H1 (cell line): ENCODE data around the gene SRCIN1. TPM values are rescaled to one million over a fixed set of nuclear protein-coding genes. Genes with fewer than 3 reads are reported as not detected.

Source experiments
- CTCF ChIA-PET: fragments of 300-600 bp; sonication (Branson Sonifier 250); formaldehyde crosslinking; loops from one replicate; lab custom pipeline; 2021; ENCODE audit not compliant: partially characterized antibody; lab: Charles Lee
- POLR2A ChIA-PET: fragments of 300-600 bp; sonication (Branson Sonifier 250); formaldehyde crosslinking; loops from one replicate; lab custom pipeline; 2021; ENCODE audit warnings: inconsistent platforms; ENCODE audit not compliant: partially characterized antibody; lab: Charles Lee
- DNase-seq, 2 experiments: peaks; one replicate each; pipeline versions ENCODE4 v3.0.0 to v3.0.0-alpha.2; 2010 to 2022; ENCODE audit warnings: low spot score in 2 of 2, low read depth in 1 of 2, mixed read lengths in 1 of 2
- FAIRE-seq: peaks from 2 replicates; lab custom pipeline; 2011; peaks lifted over from hg19 to GRCh38; lab: Jason Lieb, UNC
- H2AFZ ChIP-seq: 2 replicates; pipeline ENCODE4 v1.8.1; 2012; ENCODE audit warnings: low read length, inconsistent platforms
- H2AK5ac ChIP-seq: 2 replicates; pipeline ENCODE4 v1.6.1; 2013; ENCODE audit warnings: low read depth, low read length
- H2BK120ac ChIP-seq: replicated peaks from 2 replicates; pipeline ENCODE3; 2013; ENCODE audit warnings: low read depth, low read length, inconsistent platforms
- H2BK12ac ChIP-seq: 2 replicates; pipeline ENCODE4 v1.6.1; 2013; ENCODE audit warnings: low read depth, low read length
- H2BK15ac ChIP-seq: 2 replicates; pipeline ENCODE4 v1.6.1; 2013; ENCODE audit warnings: low read length
- H2BK20ac ChIP-seq: 2 replicates; pipeline ENCODE4 v1.6.1; 2013; ENCODE audit warnings: low read length
- H2BK5ac ChIP-seq: 2 replicates; pipeline ENCODE4 v1.6.1; 2013; ENCODE audit warnings: low read depth, low read length
- H3K14ac ChIP-seq: 2 replicates; pipeline ENCODE4 v1.6.1; 2013; ENCODE audit warnings: inconsistent platforms; ENCODE audit not compliant: insufficient read length
- H3K18ac ChIP-seq: 2 replicates; pipeline ENCODE4 v1.6.1; 2013; ENCODE audit warnings: low read length; ENCODE audit errors: extremely low read depth
- H3K23ac ChIP-seq: 2 replicates; pipeline ENCODE4 v1.6.1; 2013; ENCODE audit warnings: inconsistent platforms; ENCODE audit not compliant: insufficient read length
- H3K23me2 ChIP-seq: 2 replicates; pipeline ENCODE4 v1.6.1; 2013; ENCODE audit warnings: low read depth, low read length
- H3K27ac ChIP-seq: 2 replicates; pipeline ENCODE4 v1.6.1; 2011; ENCODE audit warnings: low read depth, low read length, inconsistent platforms
- H3K27me3 ChIP-seq, 4 experiments: replicated peaks in 1 of 4; 1 replicate in 1 of 4; 2 replicates in 3 of 4; pipeline versions ENCODE4 v1.6.1 to v1.8.1; 2011 to 2013; ENCODE audit warnings: low read length in 3 of 4, mild to moderate bottlenecking in 3 of 4, inconsistent platforms in 2 of 4, mixed read lengths in 2 of 4, moderate library complexity in 1 of 4; ENCODE audit not compliant: control insufficient read depth in 3 of 4, insufficient read depth in 3 of 4; ENCODE audit errors: extremely low read depth in 1 of 4
- H3K36me3 ChIP-seq, 4 experiments: 2 replicates each; pipeline versions ENCODE4 v1.6.1 to v1.8.1; 2011 to 2013; ENCODE audit warnings: mild to moderate bottlenecking in 4 of 4, low read length in 3 of 4, moderate library complexity in 2 of 4, control low read depth in 1 of 4, inconsistent platforms in 1 of 4; ENCODE audit not compliant: insufficient read depth in 4 of 4, control insufficient read depth in 2 of 4
- H3K4ac ChIP-seq: replicated peaks from 2 replicates; pipeline ENCODE3; 2013; ENCODE audit warnings: low read length, low read depth, mixed read lengths, inconsistent platforms; ENCODE audit not compliant: insufficient read length
- H3K4me1 ChIP-seq, 4 experiments: replicated peaks in 1 of 4; 1 replicate in 1 of 4; 2 replicates in 3 of 4; pipeline versions ENCODE4 v1.6.1 to v1.8.1; 2011 to 2013; ENCODE audit warnings: low read length in 3 of 4, inconsistent platforms in 2 of 4, mixed read lengths in 1 of 4; ENCODE audit not compliant: insufficient read depth in 4 of 4, control insufficient read depth in 3 of 4
- H3K4me2 ChIP-seq, 2 experiments: 2 replicates each; pipeline versions ENCODE4 v1.6.1 to v1.8.1; 2011 to 2013; ENCODE audit warnings: low read depth in 2 of 2, low read length in 2 of 2, control low read depth in 1 of 2, inconsistent platforms in 1 of 2, mild to moderate bottlenecking in 1 of 2; ENCODE audit not compliant: insufficient read depth in 1 of 2
- H3K4me3 ChIP-seq, 4 experiments: fragments of 200-600, 300-600 bp in 1 of 4; sonication (generic), shearing (Covaris generic), sonication (Bioruptor Twin) in 1 of 4; 2 replicates each; pipeline versions ENCODE4 v1.5.1 to v1.8.1; 2011 to 2016; ENCODE audit warnings: low read length in 4 of 4, low read depth in 3 of 4, control low read depth in 2 of 4, inconsistent platforms in 2 of 4, mild to moderate bottlenecking in 2 of 4, mixed read lengths in 1 of 4, moderate library complexity in 1 of 4; ENCODE audit not compliant: insufficient read depth in 2 of 4; ENCODE audit errors: extremely low read depth in 1 of 4
- H3K56ac ChIP-seq: replicated peaks from 2 replicates; pipeline ENCODE3; 2013; ENCODE audit warnings: low read depth, mild to moderate bottlenecking, mixed read lengths, low read length, inconsistent platforms; ENCODE audit not compliant: insufficient read length
- H3K79me1 ChIP-seq: 2 replicates; pipeline ENCODE4 v1.6.1; 2013; ENCODE audit warnings: low read depth, low read length, control low read depth
- H3K79me2 ChIP-seq, 2 experiments: 2 replicates each; pipeline versions ENCODE4 v1.6.1 to v1.8.1; 2012 to 2013; ENCODE audit warnings: low read length in 2 of 2, mild to moderate bottlenecking in 2 of 2, inconsistent platforms in 1 of 2; ENCODE audit not compliant: insufficient read depth in 2 of 2, control insufficient read depth in 1 of 2
- H3K9ac ChIP-seq, 4 experiments: replicated peaks in 1 of 4; 1 replicate in 1 of 4; 2 replicates in 3 of 4; pipeline versions ENCODE4 v1.6.1 to v1.8.1; 2011 to 2013; ENCODE audit warnings: low read depth in 3 of 4, low read length in 3 of 4, control low read depth in 2 of 4, mild to moderate bottlenecking in 2 of 4, moderate library complexity in 2 of 4, inconsistent platforms in 1 of 4; ENCODE audit errors: extremely low read depth in 1 of 4
- H3K9me3 ChIP-seq, 2 experiments: 2 replicates each; pipeline versions ENCODE4 v1.6.1 to v1.8.1; 2012 to 2013; ENCODE audit warnings: mild to moderate bottlenecking in 2 of 2, moderate library complexity in 2 of 2, control low read depth in 1 of 2, inconsistent platforms in 1 of 2, low read depth in 1 of 2, low read length in 1 of 2, mixed read lengths in 1 of 2; ENCODE audit not compliant: insufficient read depth in 2 of 2
- H4K20me1 ChIP-seq, 2 experiments: replicated peaks in 1 of 2; 2 replicates each; pipeline versions ENCODE3 to v1.8.1; 2011 to 2013; ENCODE audit warnings: inconsistent platforms in 2 of 2, low read length in 2 of 2, mild to moderate bottlenecking in 1 of 2; ENCODE audit not compliant: insufficient read depth in 2 of 2, control insufficient read depth in 1 of 2
- H4K5ac ChIP-seq: 2 replicates; pipeline ENCODE4 v1.6.1; 2013; ENCODE audit warnings: low read length, low read depth, mixed read lengths, inconsistent platforms; ENCODE audit not compliant: insufficient read length
- H4K8ac ChIP-seq: 2 replicates; pipeline ENCODE4 v1.8.0; 2013; ENCODE audit warnings: mild to moderate bottlenecking, moderate library complexity, low read length, inconsistent platforms; ENCODE audit not compliant: insufficient read depth; ENCODE audit errors: extremely low read depth
- H4K91ac ChIP-seq: replicated peaks from 2 replicates; pipeline ENCODE3; 2013; ENCODE audit warnings: low read length, mixed read lengths, inconsistent platforms; ENCODE audit not compliant: insufficient read length
- BRCA1 ChIP-seq: IDR thresholded peaks from 2 replicates; pipeline ENCODE4 v1.6.1; 2012; ENCODE audit warnings: low read depth, low read length, improper control_type of control experiment
- CTBP2 ChIP-seq: IDR thresholded peaks from 2 replicates; pipeline ENCODE4 v1.7.0; 2011; ENCODE audit warnings: borderline replicate concordance, mild to moderate bottlenecking, moderate library complexity, mixed read lengths, low read length; ENCODE audit not compliant: insufficient read depth, insufficient read length
- FOSL1 ChIP-seq: IDR thresholded peaks from 2 replicates; pipeline ENCODE4 v1.6.1; 2011; ENCODE audit warnings: mild to moderate bottlenecking, low read depth, low read length, moderate library complexity; ENCODE audit not compliant: insufficient read depth
- JUN ChIP-seq: IDR thresholded peaks from 2 replicates; pipeline ENCODE4 v1.6.1; 2011; ENCODE audit warnings: low read depth, mild to moderate bottlenecking, improper control_type of control experiment, low read length
- NANOG ChIP-seq: IDR thresholded peaks from 2 replicates; pipeline ENCODE4 v1.6.1; 2011; ENCODE audit warnings: low read length, low read depth, mild to moderate bottlenecking, inconsistent platforms; ENCODE audit not compliant: insufficient read depth, poor library complexity, severe bottlenecking
- NRF1 ChIP-seq: IDR thresholded peaks from 2 replicates; pipeline ENCODE4 v1.6.1; 2011; ENCODE audit warnings: mild to moderate bottlenecking, low read depth, low read length, improper control_type of control experiment
- RNF2 ChIP-seq: fragments of 200-900, 300-1000 bp; sonication (generic); IDR thresholded peaks from 2 replicates; pipeline ENCODE4 v1.7.1; 2016; ENCODE audit warnings: borderline replicate concordance, low read depth, mild to moderate bottlenecking, antibody characterized with exemption, low read length; ENCODE audit not compliant: poor library complexity, severe bottlenecking; ENCODE audit errors: missing control alignments
- SIRT6 ChIP-seq: IDR thresholded peaks from one replicate; pipeline ENCODE4 v1.7.1; 2012; ENCODE audit warnings: low read length, inconsistent platforms
- SP1 ChIP-seq: IDR thresholded peaks from 2 replicates; pipeline ENCODE4 v1.6.1; 2011; ENCODE audit warnings: low read depth, low read length
- SP2 ChIP-seq: IDR thresholded peaks from 2 replicates; pipeline ENCODE4 v1.6.1; 2012; ENCODE audit warnings: mild to moderate bottlenecking, low read length, inconsistent platforms
- SP4 ChIP-seq: IDR thresholded peaks from 2 replicates; pipeline ENCODE4 v1.6.1; 2012; ENCODE audit warnings: low read length, inconsistent platforms
- SRF ChIP-seq: IDR thresholded peaks from 2 replicates; pipeline ENCODE4 v1.6.1; 2011; ENCODE audit warnings: mild to moderate bottlenecking, low read depth, low read length, moderate library complexity
- TCF12 ChIP-seq: IDR thresholded peaks from 2 replicates; pipeline ENCODE4 v1.6.1; 2011; ENCODE audit warnings: low read depth, mild to moderate bottlenecking, low read length
- WGBS, 2 experiments: shearing (Covaris generic) in 1 of 2; methylation state at CpG; one replicate each; pipeline versions ENCODE4 v1.1.6 to v1.1.7; 2013 to 2015; ENCODE audit warnings: low lambda C conversion rate in 2 of 2, mixed read lengths in 2 of 2, inconsistent platforms in 1 of 2, low coverage in 1 of 2, missing lambda C conversion rate in 1 of 2; ENCODE audit not compliant: insufficient replicate concordance in 2 of 2, insufficient coverage in 1 of 2, insufficient read length in 1 of 2; ENCODE audit errors: extremely low coverage in 1 of 2, missing lambda C conversion rate in 1 of 2; 5-methylcytosine and 5-hydroxymethylcytosine counted together
- polyA plus RNA-seq, 7 experiments: library from polyadenylated mRNA; depleted of rRNA in 3 of 7; stranded (reverse) in 5 of 7; unstranded in 2 of 7; fragments of >200 nt in 5 of 7; fragments of 200-250 nt in 2 of 7; gene quantifications; 1 replicate in 5 of 7; 2 replicates in 1 of 7; 4 replicates in 1 of 7; pipeline versions ENCODE4 v1.2.1 to v1.2.3, GENCODE V29; 2011 to 2013; ENCODE audit warnings: missing spikeins in 2 of 7, mixed read lengths in 2 of 7
- total RNA-seq: library from RNA; stranded (reverse); fragmentation: NEBNext Ultra II Directional; extraction: Animal tissue kit (Norgen Biotek cat#: 25700); gene quantifications from 2 replicates; pipeline ENCODE4 v1.2.1, GENCODE V29; 2021
- TF ChIP-seq, protein P1 (sequence below): IDR thresholded peaks from 2 replicates; pipeline ENCODE4 v1.6.1; 2012; ENCODE audit warnings: inconsistent platforms

Gene SRCIN1
- total and polyA plus RNA-seq, 2 of the 8 experiments (the other 6 are each of a cell fraction or from before 2014, with no cell fraction given) = 2.8 to 3.8 TPM

DNA sequence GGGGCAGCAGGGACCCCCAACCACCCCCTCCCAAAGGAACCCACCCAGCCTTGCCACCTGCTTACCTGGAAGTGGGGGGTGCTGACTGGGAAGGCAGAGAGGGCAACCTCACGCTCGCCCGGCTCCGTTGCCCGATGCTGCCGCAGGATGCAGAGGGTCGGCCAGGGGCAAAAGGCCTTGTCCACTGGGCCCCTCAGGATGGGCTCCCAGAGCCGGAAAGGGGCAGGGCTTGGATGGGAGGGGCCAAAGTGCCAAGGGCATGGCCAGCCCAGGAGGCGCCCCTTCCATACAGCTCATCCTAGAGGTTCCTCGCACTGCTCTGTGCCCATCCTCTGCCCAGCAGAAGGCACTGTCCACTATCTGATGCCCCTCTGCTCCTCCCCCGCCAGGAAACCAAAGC is 59.4 kb downstream of the SRCIN1 start:
- no peaks in the 10 kb centered on the region; a peak in 1 of 7 replicates for H3K27me3 ChIP-seq
- no peak overlapping the region for H2BK20ac ChIP-seq
- no peak overlapping the region for H4K8ac ChIP-seq
- H3K4me3 ChIP-seq = no peak overlapping the region
- no peak overlapping the region for H3K56ac ChIP-seq
- FAIRE-seq (no peak), DNase-seq (no peak)
- H3K23ac ChIP-seq = no peak overlapping the region
- no peaks in the 10 kb centered on the region for H3K36me3 ChIP-seq
- H2BK15ac ChIP-seq = no peak overlapping the region
- H4K91ac ChIP-seq = no peak overlapping the region
- no peak overlapping the region for H3K27ac ChIP-seq
- no peak overlapping the region for H3K9ac ChIP-seq
- no peak overlapping the region for H3K14ac ChIP-seq
- H2BK12ac ChIP-seq = no peak overlapping the region
- H3K4ac ChIP-seq = no peak overlapping the region
- H3K23me2 ChIP-seq = no peaks in the 10 kb centered on the region
- no peak overlapping the region for H3K18ac ChIP-seq
- H2BK120ac ChIP-seq = no peak overlapping the region
- no peak overlapping the region for H2AK5ac ChIP-seq
- H4K5ac ChIP-seq = no peak overlapping the region
- ChIA-PET CTCF (interaction anchor here (0.6 to 38.1 kb wide), 10 partner anchors 5 to 120 kb away, joined by 3 to 914 read pairs (median 60); partner anchors contain the start of gene SRCIN1), POLR2A (interaction anchor here (1.0 to 1.4 kb wide), 3 partner anchors 9 to 184 kb away, joined by 3 to 4 read pairs (median 3); partner anchors contain the start of gene SRCIN1)
- no peaks in the 10 kb centered on the region for H3K79me1 ChIP-seq
- H3K79me2 ChIP-seq = no peaks in the 10 kb centered on the region
- no peak overlapping the region for H2BK5ac ChIP-seq
- H3K4me1 ChIP-seq = peaks cover 0 to 7% (median 0%) of the 10 kb centered on the region in 4 experiments; a peak in 2 of 7 replicates
- 90% methylated on average over 11 of the region's 11 CpGs; no CpG with 5 or more reads in 1 of the 2 experiments for WGBS, 2 experiments
- no peak overlapping the region for H2AFZ ChIP-seq
- no peaks in the 10 kb centered on the region for H3K9me3 ChIP-seq
- H3K4me2 ChIP-seq = no peak overlapping the region
- H4K20me1 ChIP-seq = peaks cover 1 to 2% of the 10 kb centered on the region in 2 experiments
- TF ChIP-seq RNF2 (no peak), SIRT6 (no peak), SRF (no peak), FOSL1 (no peak), TCF12 (no peak), SP4 (no peak), CTBP2 (no peak), NANOG (no peak), JUN (no peak), NRF1 (no peak), SP1 (no peak), BRCA1 (no peak), SP2 (no peak)
- TF ChIP-seq, protein P1, sequence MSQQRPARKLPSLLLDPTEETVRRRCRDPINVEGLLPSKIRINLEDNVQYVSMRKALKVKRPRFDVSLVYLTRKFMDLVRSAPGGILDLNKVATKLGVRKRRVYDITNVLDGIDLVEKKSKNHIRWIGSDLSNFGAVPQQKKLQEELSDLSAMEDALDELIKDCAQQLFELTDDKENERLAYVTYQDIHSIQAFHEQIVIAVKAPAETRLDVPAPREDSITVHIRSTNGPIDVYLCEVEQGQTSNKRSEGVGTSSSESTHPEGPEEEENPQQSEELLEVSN = no peak
